K562 (cell line): ENCODE measurements around the gene PPIL1. TPM values are rescaled to one million over a fixed set of nuclear protein-coding genes. Genes with fewer than 3 reads are reported as not detected.

ENCODE experiments used
- BCOR ChIP-seq: fragments of 450-650 bp; IDR thresholded peaks from 2 replicates; pipeline ENCODE4 v1.6.1; 2016
- CAMTA2 ChIP-seq: fragments of 250-450 bp; sonication (Bioruptor Pico); conservative IDR thresholded peaks from 2 replicates; pipeline ENCODE4 v1.5.1; 2022
- CBFA2T2 ChIP-seq: fragments of 450-650 bp; conservative IDR thresholded peaks from 2 replicates; pipeline ENCODE4 v1.6.1; 2017; ENCODE audit warnings: mild to moderate bottlenecking
- CBFA2T3 ChIP-seq: fragments of 450-650 bp; IDR thresholded peaks from 2 replicates; pipeline ENCODE4 v1.6.1; 2017
- CBFB ChIP-seq: sonication (generic); formaldehyde crosslinking; IDR thresholded peaks from 2 replicates; pipeline ENCODE4 v1.4.0; 2020; ENCODE audit warnings: mild to moderate bottlenecking, missing genetic modification reagents
- DMBX1 ChIP-seq: fragments of 250-450 bp; sonication (Bioruptor Pico); IDR thresholded peaks from 2 replicates; pipeline ENCODE4 v1.8.0; 2022; ENCODE audit warnings: inconsistent platforms, mild to moderate bottlenecking, moderate library complexity, borderline replicate concordance
- KLF6 ChIP-seq: fragments of 250-450 bp; sonication (Bioruptor Pico); IDR thresholded peaks from 2 replicates; pipeline ENCODE4 v1.4.0; 2020; ENCODE audit warnings: mild to moderate bottlenecking, moderate library complexity, borderline replicate concordance
- NR4A1 ChIP-seq, 2 experiments: fragments of 250-450 bp in 1 of 2; fragments of 450-650 bp in 1 of 2; sonication (Bioruptor Pico) in 1 of 2; IDR thresholded peaks; 2 replicates each; pipeline versions ENCODE4 v1.4.0 to v1.6.1; 2016 to 2020; ENCODE audit warnings: mild to moderate bottlenecking in 2 of 2, missing compliant biosample characterization in 1 of 2, missing genetic modification characterization in 1 of 2, moderate library complexity in 1 of 2
- PML ChIP-seq: IDR thresholded peaks from 2 replicates; pipeline ENCODE4 v1.6.1; 2012; ENCODE audit warnings: low read length, inconsistent platforms
- TAF1 ChIP-seq: IDR thresholded peaks from 2 replicates; pipeline ENCODE4 v1.6.1; 2011; ENCODE audit warnings: mild to moderate bottlenecking, low read length, moderate library complexity; ENCODE audit not compliant: insufficient read depth, control insufficient read depth, severe bottlenecking; ENCODE audit errors: extremely low read depth
- ZNF263 ChIP-seq: sonication (generic); formaldehyde crosslinking; IDR thresholded peaks from 2 replicates; pipeline ENCODE4 v1.8.0; 2022; ENCODE audit warnings: mild to moderate bottlenecking, missing genetic modification reagents, borderline replicate concordance
- ZNF407 ChIP-seq: fragments of 450-650 bp; IDR thresholded peaks from 2 replicates; pipeline ENCODE4 v1.6.1; 2016; ENCODE audit warnings: low read depth
- ZNF766 ChIP-seq: fragments of 200-800 bp; sonication (Bioruptor generic); conservative IDR thresholded peaks from 2 replicates; pipeline ENCODE4 v1.6.1; 2016; ENCODE audit warnings: missing genetic modification characterization, missing compliant biosample characterization
- polyA plus RNA-seq, 8 experiments: library from polyadenylated mRNA; depleted of rRNA in 4 of 8; stranded (reverse) in 5 of 8; unstranded in 3 of 8; fragments of >200 nt; fragmentation: Nextera tagmentation in 2 of 8; fragmentation: Illumina TruSeq in 1 of 8; extraction: Ambion mirVana in 2 of 8; extraction: Trizol in 1 of 8; gene quantifications; 2 replicates each; pipeline versions ENCODE4 v1.2.1 to v1.2.3, GENCODE V29; 2011 to 2014; ENCODE audit warnings: inconsistent platforms in 1 of 8, missing spikeins in 1 of 8
- total RNA-seq, 7 experiments: library from RNA; depleted of rRNA in 6 of 7; stranded (reverse); fragments of >200 nt in 6 of 7; fragmentation: Illumina TruSeq in 2 of 7; extraction: Trizol in 2 of 7; gene quantifications; 2 replicates each; pipeline versions ENCODE4 v1.2.1 to v1.2.3, GENCODE V29; 2011 to 2021; ENCODE audit warnings: low replicate concordance in 1 of 7
- TF ChIP-seq, protein P1 (sequence below): fragments of 450-650 bp; conservative IDR thresholded peaks from 2 replicates; pipeline ENCODE4 v1.6.1; 2016; ENCODE audit warnings: missing genetic modification characterization, low read depth, mild to moderate bottlenecking, control low read depth, missing compliant biosample characterization
- TF ChIP-seq, protein P2 (sequence below): fragments of 250-450 bp; sonication (Bioruptor Pico); IDR thresholded peaks from 2 replicates; pipeline ENCODE4 v1.8.0; 2021; ENCODE audit warnings: moderate library complexity, mild to moderate bottlenecking, inconsistent platforms

PPIL1 gene
- total and polyA plus RNA-seq, 9 of the 15 experiments (the other 6 are each of a cell fraction or from before 2014, with no cell fraction given), result 65.8 to 205 (median 130) TPM

GRCh38 chr6:36863670-36864540, 10.7 kb downstream of the PPIL1 start (continued):
- TF ChIP-seq ZNF407 (no peak), CAMTA2 (no peak), BCOR (no peak), ZNF766 (CRISPR knock-in tag) (0 out of 2 replicates have a peak, but pooled peaks have one; percentile 40), CBFA2T3 (peak; percentile 50), ZNF263 (CRISPR knock-in tag) (0 out of 2 replicates have a peak, but pooled peaks have one; percentile 24), CBFA2T2 (peak; percentile 52; the same call in 1 of the 2 replicates), PML (no peak), DMBX1 (CRISPR knock-in tag) (peak; percentile 35; the same call in 1 of the 2 replicates), CBFB (CRISPR knock-in tag) (peak; percentile 57; the same call in 1 of the 2 replicates), NR4A1 (CRISPR knock-in tag; IDR thresholded peaks at IDR 0.05) (no peak), NR4A1 (tag; IDR thresholded peaks at IDR 0.05) (0 out of 2 replicates have a peak, but pooled peaks have one; percentile 25), TAF1 (no peak), KLF6 (CRISPR knock-in tag) (no peak)
- TF ChIP-seq, protein P1, sequence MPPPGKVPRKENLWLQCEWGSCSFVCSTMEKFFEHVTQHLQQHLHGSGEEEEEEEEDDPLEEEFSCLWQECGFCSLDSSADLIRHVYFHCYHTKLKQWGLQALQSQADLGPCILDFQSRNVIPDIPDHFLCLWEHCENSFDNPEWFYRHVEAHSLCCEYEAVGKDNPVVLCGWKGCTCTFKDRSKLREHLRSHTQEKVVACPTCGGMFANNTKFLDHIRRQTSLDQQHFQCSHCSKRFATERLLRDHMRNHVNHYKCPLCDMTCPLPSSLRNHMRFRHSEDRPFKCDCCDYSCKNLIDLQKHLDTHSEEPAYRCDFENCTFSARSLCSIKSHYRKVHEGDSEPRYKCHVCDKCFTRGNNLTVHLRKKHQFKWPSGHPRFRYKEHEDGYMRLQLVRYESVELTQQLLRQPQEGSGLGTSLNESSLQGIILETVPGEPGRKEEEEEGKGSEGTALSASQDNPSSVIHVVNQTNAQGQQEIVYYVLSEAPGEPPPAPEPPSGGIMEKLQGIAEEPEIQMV (tag), result peak; percentile 19; the same call in 1 of the 2 replicates
- TF ChIP-seq, protein P2, sequence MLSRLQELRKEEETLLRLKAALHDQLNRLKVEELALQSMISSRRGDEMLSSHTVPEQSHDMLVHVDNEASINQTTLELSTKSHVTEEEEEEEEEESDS (CRISPR knock-in tag), result no peak
